GM19238 (cell line): ENCODE measurements around the gene LIN54.
"Not testable (repeated sequence)": the region's sequence is repeated elsewhere in the genome, so short reads cannot be mapped to it uniquely, and the experiment has no call there.

Experiments used
- DNase-seq: peaks from one replicate; pipeline ENCODE4 v3.0.0; 2011; ENCODE audit warnings: low spot score; ENCODE audit not compliant: insufficient read length

Gene LIN54

GRCh38 chr4:83012687-83013419 lies 2.2 kb upstream of the LIN54 start:
- peak; percentile 86 for DNase-seq

- no peak for DNase-seq
Measured at GRCh38 chr4:83012200-83012686, 1.6 kb upstream of the LIN54 start.

- DNase-seq = no peak
Measured at GRCh38 chr4:83011689-83012199, 1.1 kb upstream of the LIN54 start.

- no peak for DNase-seq
Measured at GRCh38 chr4:83010111-83010521, 507 bp downstream of the LIN54 start.

- DNase-seq = no peak
Measured at GRCh38 chr4:83009529-83009928, 1.1 kb downstream of the LIN54 start.

- DNase-seq = not testable (repeated sequence)
Measured at GRCh38 chr4:83003044-83003791, 7.4 kb downstream of the LIN54 start.

- no peak for DNase-seq
Measured at GRCh38 chr4:83002329-83002728, 8.3 kb downstream of the LIN54 start.

- no peak for DNase-seq
Measured at GRCh38 chr4:82998898-82999297, 11.7 kb downstream of the LIN54 start.

GRCh38 chr4:82994834-82995233 lies 15.8 kb downstream of the LIN54 start:
- DNase-seq = no peak

- peak; percentile 33 for DNase-seq
Measured at GRCh38 chr4:82989575-82990429, 20.8 kb downstream of the LIN54 start.

- DNase-seq = no peak
Measured at GRCh38 chr4:82988323-82988832, 22.2 kb downstream of the LIN54 start.

GRCh38 chr4:82987519-82987918 lies 23.1 kb downstream of the LIN54 start:
- not testable (repeated sequence) for DNase-seq

GRCh38 chr4:82984459-82984858 lies 26.2 kb downstream of the LIN54 start:
- DNase-seq = no peak

- no peak for DNase-seq
Measured at GRCh38 chr4:82983444-82983843, 27.2 kb downstream of the LIN54 start.

- no peak for DNase-seq
Measured at GRCh38 chr4:82981138-82981537, 29.5 kb downstream of the LIN54 start.

GRCh38 chr4:82975792-82976191 lies 34.8 kb downstream of the LIN54 start:
- DNase-seq = no peak

GRCh38 chr4:82969414-82969813 lies 41.2 kb downstream of the LIN54 start:
- no peak for DNase-seq

- no peak for DNase-seq
Measured at GRCh38 chr4:82968972-82969371, 41.7 kb downstream of the LIN54 start.

GRCh38 chr4:82965763-82966162 lies 44.9 kb downstream of the LIN54 start:
- no peak for DNase-seq

GRCh38 chr4:82957045-82957444 lies 53.6 kb downstream of the LIN54 start:
- no peak for DNase-seq

- DNase-seq = no peak
Measured at GRCh38 chr4:82954212-82954611, 56.4 kb downstream of the LIN54 start.
